ENCODE data around the gene UVRAG.

Gene UVRAG

DNA sequence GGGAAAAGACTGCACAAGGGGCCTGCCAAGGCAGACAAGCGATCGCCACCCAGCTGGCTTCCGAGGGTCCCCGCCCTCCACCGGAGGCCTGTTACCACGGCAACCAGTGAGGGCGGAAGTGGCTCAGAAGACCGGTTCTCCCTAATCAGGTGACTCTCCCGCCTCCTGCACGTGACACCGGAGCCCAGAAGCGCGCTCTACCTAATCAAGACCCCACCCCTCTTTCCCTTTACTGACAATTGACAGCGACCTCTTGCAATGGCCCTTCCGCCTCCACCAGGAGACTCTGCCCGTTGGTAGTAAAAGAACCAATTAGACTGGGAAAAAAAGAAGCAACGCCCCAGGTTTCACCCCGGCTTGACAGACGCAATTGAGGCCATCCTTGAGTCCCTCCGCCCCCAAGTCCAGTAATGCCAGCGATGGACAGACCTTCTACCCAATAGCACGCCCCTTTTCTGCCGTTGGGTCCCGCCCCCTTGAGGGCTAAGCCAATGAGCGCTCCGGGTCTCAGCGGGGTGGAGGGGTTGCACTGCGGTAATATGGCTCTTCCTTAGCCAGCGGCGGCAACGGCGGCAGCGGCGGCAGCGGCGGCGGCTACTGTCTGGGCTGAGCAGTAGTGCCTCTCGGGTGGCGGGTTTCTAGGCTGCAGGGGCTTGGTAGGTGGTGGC, at the start of gene UVRAG:
Gene UVRAG (plus strand): TSS at position 534 of the 668 bp plus-strand sequence. CDS start 198 bp downstream, outside the sequence.
- Histone ChIP-seq H3K4me1 (ENCODE audit: insufficient read depth, low read length) (peaks cover 4% of the 10 kb centered on the region; the same call in 1 of the 2 replicates), H3K36me3 (ENCODE audit: insufficient read depth, low read length) (no peaks in the 10 kb centered on the region), H3K9ac (ENCODE audit: low read depth, low read length) (peak within 1 kb of the TSS; percentile 68), H3K9me3 (ENCODE audit: control insufficient read depth, insufficient read depth, low read length) (no peaks in the 10 kb centered on the region)

DNA sequence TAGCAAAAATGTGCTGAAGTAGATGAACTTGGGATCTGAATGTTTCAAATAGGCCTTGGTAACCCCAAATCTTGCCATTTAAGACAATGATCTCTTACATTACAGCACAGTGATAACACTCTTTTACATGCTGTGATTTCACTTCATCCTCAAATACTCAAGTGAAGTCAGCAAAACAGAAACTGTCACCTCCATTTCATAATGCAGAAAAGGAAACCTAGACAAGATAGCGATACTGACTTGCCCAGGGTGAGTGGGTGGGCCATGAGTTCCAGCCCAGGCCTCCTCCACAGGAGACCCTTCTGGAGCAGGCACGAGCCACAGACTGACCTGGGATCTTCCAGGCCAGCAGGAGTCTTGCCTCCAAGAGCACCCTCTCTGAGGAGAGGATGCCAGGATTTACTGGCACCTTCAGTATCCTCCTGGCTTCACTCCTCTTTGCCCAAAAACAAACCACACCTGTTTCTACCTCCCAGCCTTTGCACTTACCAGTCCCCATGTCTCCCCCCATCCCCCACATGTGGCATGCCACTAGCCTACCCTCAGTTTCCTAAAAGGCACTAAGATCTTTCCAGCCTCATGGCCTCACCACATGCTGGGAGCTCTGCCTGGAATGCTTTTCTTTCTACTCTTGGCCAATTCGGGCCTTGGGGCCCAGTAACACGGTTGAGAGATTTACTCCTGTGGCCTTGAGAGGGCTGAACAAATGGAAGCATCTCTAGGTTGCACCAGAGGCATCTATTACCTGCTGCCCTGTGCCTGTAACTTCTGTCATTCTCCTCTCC, 48.4 kb upstream of the UVRAG start:
- no peaks in the 10 kb centered on the region for H3K36me3 ChIP-seq (ENCODE audit: insufficient read depth, low read length)
- peaks cover 4% of the 10 kb centered on the region; the same call in 1 of the 2 replicates for H3K4me1 ChIP-seq (ENCODE audit: insufficient read depth, low read length)
- H3K9ac ChIP-seq (ENCODE audit: low read depth, low read length), result no peak overlapping the region
- H3K9me3 ChIP-seq (ENCODE audit: control insufficient read depth, insufficient read depth, low read length), result no peaks in the 10 kb centered on the region; the same call in 1 of the 2 replicates

DNA sequence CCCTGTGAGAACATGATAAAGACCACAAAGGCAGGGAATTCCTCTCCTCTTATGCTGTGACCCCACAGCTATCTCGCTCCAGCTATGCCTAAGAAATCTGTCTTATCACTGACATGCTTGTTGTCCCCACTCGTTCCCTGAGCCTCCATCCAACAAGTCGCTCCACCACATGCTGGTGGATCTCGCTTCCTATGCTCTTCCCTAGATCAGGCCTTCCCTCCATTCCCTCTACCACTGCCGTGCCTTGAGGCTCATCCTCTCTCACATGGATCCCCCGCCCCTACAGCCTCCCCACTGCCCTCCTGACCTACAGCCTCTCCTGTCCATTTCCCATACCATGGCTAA, 47.8 kb upstream of the UVRAG start:
- no peaks in the 10 kb centered on the region; the same call in 1 of the 2 replicates for H3K9me3 ChIP-seq (ENCODE audit: control insufficient read depth, insufficient read depth, low read length)
- H3K36me3 ChIP-seq (ENCODE audit: insufficient read depth, low read length), result no peaks in the 10 kb centered on the region
- H3K4me1 ChIP-seq (ENCODE audit: insufficient read depth, low read length), result peaks cover 4% of the 10 kb centered on the region; the same call in 1 of the 2 replicates
- no peak overlapping the region for H3K9ac ChIP-seq (ENCODE audit: low read depth, low read length)

DNA sequence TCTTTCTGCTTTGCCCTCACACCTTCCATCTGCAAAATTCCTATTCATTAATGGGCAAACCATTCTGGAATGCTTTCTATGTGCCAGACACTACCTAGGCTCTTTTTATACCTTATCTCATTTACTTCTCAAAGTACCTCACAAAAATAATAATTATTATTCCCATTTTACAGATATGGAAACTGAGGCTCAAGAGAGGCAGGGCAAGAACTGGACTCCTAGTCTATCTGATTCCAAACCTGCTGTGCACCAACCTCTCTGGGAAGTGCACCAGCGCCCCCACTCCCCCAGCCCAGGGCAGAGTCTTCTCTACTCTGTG, 47.3 kb upstream of the UVRAG start:
- Histone ChIP-seq H3K4me1 (ENCODE audit: insufficient read depth, low read length) (peaks cover 4% of the 10 kb centered on the region; the same call in 1 of the 2 replicates), H3K9ac (ENCODE audit: low read depth, low read length) (no peak overlapping the region; the same call in 1 of the 2 replicates), H3K36me3 (ENCODE audit: insufficient read depth, low read length) (no peaks in the 10 kb centered on the region), H3K9me3 (ENCODE audit: control insufficient read depth, insufficient read depth, low read length) (no peaks in the 10 kb centered on the region; the same call in 1 of the 2 replicates)

DNA sequence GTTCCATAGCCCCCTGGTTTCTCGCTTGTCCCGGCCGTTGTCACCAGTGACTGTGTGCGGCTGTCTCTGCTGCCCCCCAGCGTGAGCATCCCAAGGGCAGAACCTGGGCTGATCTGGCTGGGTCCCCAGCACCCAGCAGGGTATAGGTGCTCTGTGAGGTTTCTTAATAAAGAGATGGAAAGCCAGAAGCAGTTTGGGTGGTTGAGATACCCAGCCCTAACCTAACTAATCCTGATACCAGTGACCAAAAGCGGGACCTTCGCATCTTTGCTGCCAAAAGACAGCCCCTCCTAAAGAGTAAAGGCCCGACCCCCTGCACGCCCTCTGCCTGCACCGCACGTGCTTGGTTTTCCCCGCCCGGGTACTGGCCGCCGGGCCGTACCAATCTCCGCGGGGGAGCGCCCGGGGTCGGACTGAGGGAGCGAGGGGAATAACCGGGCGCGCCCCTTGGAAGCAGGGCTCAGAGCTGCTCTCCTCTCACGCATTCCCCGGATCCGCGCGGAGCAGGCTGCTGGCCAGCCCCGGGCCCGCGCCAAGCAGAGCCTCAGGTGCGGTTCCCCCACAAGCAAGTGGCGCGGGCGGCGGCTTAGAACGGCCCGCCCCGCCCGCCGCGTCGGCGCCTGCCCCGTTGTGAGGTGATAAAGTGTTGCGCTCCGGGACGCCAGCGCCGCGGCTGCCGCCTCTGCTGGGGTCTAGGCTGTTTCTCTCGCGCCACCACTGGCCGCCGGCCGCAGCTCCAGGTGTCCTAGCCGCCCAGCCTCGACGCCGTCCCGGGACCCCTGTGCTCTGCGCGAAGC, 46.7 kb upstream of the UVRAG start, which contains the start of gene DGAT2:
Gene DGAT2 (plus strand): TSS at position 667 of the 797 bp plus-strand sequence. CDS start 214 bp downstream, outside the sequence.
- H3K4me1 ChIP-seq (ENCODE audit: insufficient read depth, low read length), result 0 out of 2 replicates have a peak, but pooled peaks cover 4% of the 10 kb centered on the region

DNA sequence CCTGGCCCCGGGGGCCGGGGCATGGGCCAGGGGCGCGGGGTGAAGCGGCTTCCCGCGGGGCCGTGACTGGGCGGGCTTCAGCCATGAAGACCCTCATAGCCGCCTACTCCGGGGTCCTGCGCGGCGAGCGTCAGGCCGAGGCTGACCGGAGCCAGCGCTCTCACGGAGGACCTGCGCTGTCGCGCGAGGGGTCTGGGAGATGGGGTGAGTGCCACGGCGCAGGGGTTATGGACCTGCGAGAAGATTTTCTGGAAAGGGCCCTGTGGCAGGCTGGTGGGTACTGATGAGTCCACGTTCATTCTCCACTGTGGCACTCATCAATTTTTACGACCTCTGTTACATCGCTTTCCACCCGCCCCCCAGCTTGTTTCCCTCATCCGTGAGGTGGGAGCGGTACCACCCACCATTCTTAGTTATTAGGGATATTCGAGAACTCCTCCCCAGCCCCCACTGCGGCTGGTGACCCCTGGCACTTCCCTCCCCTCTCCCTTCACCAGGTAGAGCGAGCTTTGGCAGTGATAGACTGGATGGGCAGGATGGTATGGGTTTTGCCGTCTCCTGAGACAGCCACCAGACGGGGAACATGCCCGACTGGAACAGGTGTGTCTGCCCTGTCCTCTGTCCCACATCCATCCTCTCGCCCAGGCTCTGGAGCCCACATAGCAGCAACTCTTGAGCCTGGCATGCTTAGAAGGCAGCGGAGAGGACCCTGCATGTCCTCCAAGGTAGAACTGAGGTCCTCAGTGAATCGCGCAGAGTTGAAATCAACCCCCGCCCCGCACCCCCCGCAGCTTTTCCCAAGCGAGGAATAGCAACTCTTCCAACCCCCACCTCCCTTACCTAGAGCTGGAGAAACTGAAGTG, 45.9 kb upstream of the UVRAG start:
- Histone ChIP-seq H3K9ac (ENCODE audit: low read depth, low read length) (peak overlapping the region; percentile 55; the same call in 1 of the 2 replicates), H3K9me3 (ENCODE audit: control insufficient read depth, insufficient read depth, low read length) (no peaks in the 10 kb centered on the region; the same call in 1 of the 2 replicates), H3K36me3 (ENCODE audit: insufficient read depth, low read length) (no peaks in the 10 kb centered on the region), H3K4me1 (ENCODE audit: insufficient read depth, low read length) (0 out of 2 replicates have a peak, but pooled peaks cover 4% of the 10 kb centered on the region)

More for the DNA sequence above, 46.7 kb upstream of the UVRAG start, which contains the start of gene DGAT2:
- peak within 1 kb of the TSS; percentile 55 for H3K9ac ChIP-seq (ENCODE audit: low read depth, low read length)
- H3K36me3 ChIP-seq (ENCODE audit: insufficient read depth, low read length), result no peaks in the 10 kb centered on the region
- no peaks in the 10 kb centered on the region; the same call in 1 of the 2 replicates for H3K9me3 ChIP-seq (ENCODE audit: control insufficient read depth, insufficient read depth, low read length)

DNA sequence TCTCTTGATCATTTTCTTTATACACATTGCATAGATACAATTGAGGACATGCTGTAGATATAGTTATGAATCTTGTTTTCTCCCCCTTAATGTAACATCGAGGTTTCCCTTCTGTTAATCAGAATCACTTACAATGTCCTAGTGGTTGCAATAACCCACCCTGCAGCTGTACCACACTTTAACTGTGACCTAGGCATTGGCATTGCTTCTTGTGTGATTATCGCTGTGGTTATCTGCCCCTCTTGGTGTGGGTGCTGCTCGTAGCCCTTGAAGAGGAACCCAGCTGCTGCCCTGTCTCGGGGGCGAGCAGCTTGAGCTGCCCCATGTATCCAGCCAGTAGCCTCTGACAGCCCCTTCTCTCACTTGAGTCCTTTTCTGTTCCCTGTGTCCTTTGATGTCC, 44.9 kb upstream of the UVRAG start:
- peaks cover 7% of the 10 kb centered on the region; the same call in 1 of the 2 replicates for H3K4me1 ChIP-seq (ENCODE audit: insufficient read depth, low read length)
- H3K36me3 ChIP-seq (ENCODE audit: insufficient read depth, low read length), result no peaks in the 10 kb centered on the region
- no peaks in the 10 kb centered on the region; the same call in 1 of the 2 replicates for H3K9me3 ChIP-seq (ENCODE audit: control insufficient read depth, insufficient read depth, low read length)
- no peak overlapping the region for H3K9ac ChIP-seq (ENCODE audit: low read depth, low read length)

DNA sequence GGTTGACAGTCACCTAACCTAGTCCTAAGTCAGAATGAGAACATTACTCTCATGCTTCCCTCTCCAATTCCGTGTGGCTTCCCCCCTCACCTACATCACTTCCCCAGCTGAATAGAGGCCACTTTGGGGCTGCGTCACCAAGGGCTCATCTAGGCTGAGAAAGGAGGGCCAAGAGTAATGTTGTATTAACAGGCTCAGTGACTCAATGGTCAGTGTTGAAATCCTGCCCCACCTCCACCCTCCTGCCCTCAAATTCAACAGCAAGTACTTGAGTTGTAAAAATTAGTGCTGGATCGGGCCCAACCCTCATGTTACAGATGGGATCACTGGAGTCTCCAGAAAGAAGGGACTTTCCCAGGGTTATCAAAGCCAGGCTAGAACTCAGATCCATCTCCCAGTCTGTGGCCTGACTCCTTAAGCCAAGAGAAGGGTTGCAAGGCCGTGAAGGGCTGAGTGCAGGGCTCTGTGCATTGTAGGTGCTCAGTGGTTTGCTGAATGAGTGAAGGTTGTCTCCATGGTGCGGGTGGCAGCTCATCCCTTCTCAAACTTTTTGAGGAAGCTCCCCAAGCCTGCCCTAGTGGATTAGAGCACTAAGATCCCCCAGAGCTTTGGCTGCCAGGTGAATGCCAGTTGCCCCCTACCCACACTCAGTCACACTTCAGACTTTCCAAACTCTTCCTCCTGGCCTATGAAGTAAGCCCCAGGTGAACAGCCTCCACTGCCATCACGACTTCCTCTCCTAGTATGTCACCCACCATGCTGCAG, 43.2 kb upstream of the UVRAG start:
- no peak overlapping the region for H3K9ac ChIP-seq (ENCODE audit: low read depth, low read length)
- no peaks in the 10 kb centered on the region; the same call in 1 of the 2 replicates for H3K9me3 ChIP-seq (ENCODE audit: control insufficient read depth, insufficient read depth, low read length)
- no peaks in the 10 kb centered on the region for H3K36me3 ChIP-seq (ENCODE audit: insufficient read depth, low read length)
- peaks cover 8% of the 10 kb centered on the region for H3K4me1 ChIP-seq (ENCODE audit: insufficient read depth, low read length)

DNA sequence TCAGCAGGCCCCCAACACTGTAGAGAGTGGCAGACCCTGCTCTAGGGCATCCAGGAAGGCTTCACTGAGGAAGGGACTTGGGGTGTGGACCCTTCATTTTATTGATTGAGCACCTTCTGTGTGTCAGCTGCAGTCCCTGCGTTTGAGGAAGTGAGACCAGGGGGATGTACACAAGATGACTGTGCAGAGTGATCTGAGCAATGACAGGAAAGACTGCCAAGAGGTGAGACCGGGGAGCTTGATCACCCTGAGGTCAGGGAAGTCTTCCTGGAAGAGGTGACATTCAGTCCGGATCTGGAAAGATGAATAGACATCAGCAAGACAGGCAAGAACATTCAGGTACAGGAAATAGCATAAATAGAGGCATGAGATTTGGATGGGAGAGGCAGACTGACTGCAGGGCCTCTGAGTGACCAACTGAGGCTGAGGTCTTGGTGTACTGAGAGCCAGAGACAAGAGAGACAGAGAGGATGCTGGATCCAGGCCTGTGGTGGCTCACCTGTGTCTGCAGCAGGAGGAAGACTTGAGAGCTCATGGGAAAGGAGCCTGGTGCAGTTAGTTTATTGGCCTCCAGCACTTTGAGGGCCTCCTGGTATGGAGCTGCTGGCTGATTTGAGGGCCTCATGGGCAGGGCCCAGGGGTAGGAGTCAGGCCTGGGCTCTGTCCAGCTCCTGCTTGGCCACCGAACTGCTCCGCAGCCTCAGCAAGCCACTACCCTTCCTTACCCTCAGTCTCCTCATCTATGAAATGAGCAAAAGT, 41.2 kb upstream of the UVRAG start:
- H3K4me1 ChIP-seq (ENCODE audit: insufficient read depth, low read length), result peaks cover 4% of the 10 kb centered on the region
- H3K9me3 ChIP-seq (ENCODE audit: control insufficient read depth, insufficient read depth, low read length), result no peaks in the 10 kb centered on the region
- H3K36me3 ChIP-seq (ENCODE audit: insufficient read depth, low read length), result no peaks in the 10 kb centered on the region
- no peak overlapping the region for H3K9ac ChIP-seq (ENCODE audit: low read depth, low read length)

DNA sequence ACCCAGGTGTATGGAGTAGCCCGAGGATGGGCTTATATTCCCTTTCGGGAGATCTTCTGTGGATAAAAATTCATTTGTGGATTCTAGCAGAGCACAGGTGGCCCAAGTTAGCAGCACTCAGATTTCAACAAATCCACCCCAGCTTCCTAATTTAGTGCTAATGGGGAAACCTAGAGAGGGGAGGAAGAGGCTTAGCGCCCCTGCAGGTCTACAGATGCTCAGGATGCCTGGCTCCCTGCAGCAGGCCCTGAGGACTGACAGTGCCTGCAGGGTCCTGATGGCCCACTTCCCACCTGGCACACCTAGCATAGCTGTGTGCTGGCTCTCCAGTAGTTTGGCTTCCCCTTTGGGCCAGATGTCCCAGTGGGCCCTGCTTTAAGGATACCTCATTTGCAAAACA, 40.0 kb upstream of the UVRAG start:
- Histone ChIP-seq H3K9me3 (ENCODE audit: control insufficient read depth, insufficient read depth, low read length) (no peaks in the 10 kb centered on the region), H3K4me1 (ENCODE audit: insufficient read depth, low read length) (peaks cover 4% of the 10 kb centered on the region), H3K36me3 (ENCODE audit: insufficient read depth, low read length) (no peaks in the 10 kb centered on the region), H3K9ac (ENCODE audit: low read depth, low read length) (no peak overlapping the region)

DNA sequence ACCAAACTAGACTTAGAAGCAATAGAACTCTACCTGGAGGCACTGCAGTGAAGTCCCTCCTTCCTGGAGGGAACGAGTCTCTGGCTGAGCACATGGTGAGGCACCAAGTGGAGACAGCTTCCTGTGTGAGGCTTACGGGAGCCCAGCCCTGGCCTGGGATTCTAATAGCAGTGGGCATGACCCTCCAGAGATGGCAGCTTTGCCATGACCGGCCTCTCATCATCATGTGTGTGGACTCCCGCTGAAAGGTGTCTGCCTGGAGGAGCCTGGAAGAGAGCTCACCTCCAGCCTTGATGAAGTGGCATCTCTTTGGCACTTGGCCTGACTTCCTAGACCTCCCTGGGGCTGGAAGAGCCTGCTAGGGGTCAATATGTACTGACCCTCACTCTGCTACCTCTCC, 38.5 kb upstream of the UVRAG start:
- no peaks in the 10 kb centered on the region for H3K36me3 ChIP-seq (ENCODE audit: insufficient read depth, low read length)
- no peak overlapping the region for H3K9ac ChIP-seq (ENCODE audit: low read depth, low read length)
- H3K4me1 ChIP-seq (ENCODE audit: insufficient read depth, low read length), result peaks cover 4% of the 10 kb centered on the region

DNA sequence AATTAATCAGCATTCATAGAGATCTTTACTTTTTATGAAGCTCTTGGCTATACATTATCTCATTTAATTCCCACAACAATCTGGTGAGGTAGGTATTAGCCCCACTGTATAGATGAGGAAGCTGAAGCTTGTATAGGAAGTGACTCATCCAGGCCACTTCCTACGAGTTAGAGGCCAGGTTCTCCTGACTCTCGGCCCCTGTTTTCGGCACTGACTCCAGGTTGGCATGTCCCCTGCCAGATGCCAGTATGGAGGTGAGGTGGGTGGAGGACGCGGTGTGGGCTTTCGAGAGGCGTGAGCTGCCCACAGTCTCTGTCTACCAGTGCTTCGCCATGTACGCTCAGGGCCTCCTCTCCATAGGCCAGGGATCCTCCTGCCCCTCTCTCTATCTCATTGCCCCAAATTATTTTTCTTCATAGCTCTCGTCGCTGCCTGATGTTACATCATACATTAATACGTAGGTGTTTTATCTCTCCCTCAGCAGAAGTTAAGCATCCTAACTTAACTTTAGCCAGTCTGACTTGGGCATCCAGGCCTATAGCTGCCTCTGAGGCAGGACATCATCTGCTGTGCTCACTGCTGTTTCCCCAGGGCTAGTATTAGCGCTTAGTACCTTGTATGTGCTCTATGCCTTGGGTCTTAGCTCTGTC, 37.4 kb upstream of the UVRAG start:
- H3K9ac ChIP-seq (ENCODE audit: low read depth, low read length), result no peak overlapping the region

More for the DNA sequence above, 38.5 kb upstream of the UVRAG start:
- no peaks in the 10 kb centered on the region for H3K9me3 ChIP-seq (ENCODE audit: control insufficient read depth, insufficient read depth, low read length)

More for the DNA sequence above, 37.4 kb upstream of the UVRAG start:
- H3K9me3 ChIP-seq (ENCODE audit: control insufficient read depth, insufficient read depth, low read length), result no peaks in the 10 kb centered on the region
- peaks cover 4% of the 10 kb centered on the region for H3K4me1 ChIP-seq (ENCODE audit: insufficient read depth, low read length)
- no peaks in the 10 kb centered on the region for H3K36me3 ChIP-seq (ENCODE audit: insufficient read depth, low read length)

All from ES-I3 (cell line).